Measurements from ENCODE around the gene PBX4.

Gene PBX4

DNA sequence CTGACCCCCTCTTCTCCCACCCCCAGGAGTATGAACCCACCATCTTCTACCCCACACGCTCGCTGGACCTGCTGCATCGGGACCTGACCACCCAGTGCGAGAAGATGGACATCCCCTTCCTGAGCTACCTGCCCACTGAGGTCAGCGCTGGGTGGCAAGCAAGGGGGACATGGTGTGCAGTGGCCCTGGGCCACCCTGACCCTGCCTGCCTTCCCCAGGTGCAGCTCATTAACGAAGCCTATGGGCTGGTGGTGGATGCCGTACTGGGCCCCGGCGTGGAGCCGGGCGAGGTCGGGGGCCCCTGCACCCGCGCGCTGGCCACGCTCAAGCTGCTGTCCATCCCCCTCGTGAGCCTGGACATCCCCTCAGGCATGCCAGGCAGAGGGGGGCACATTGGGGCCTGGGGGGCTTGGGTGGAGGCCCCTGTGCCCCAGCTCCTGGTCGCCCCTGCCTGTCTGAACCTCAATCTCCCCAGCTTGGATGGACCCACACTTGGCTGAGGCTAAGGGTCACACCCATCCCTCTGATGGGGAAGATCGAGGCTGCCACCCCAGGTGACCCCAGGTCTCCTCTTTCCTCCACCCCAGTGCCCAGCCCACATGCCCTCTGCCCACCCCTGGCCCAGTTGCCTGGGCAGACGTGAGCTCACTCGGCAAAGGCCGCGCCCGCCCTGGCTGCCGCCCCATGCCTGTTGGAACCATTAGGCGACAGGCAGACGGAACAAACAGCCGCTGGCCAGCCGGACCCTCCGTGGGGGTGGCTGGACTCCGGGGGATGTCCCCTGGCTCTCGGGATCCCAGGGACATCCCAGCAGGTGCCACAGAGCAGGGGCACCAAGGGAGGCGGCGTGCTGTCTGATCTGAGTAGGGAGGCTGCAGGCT, 82.9 kb downstream of the PBX4 start:
- no peak for DNase-seq
- TF ChIP-seq POLR2A (IDR thresholded peaks at IDR 0.05; ENCODE audit: low read length) (no peak), GATA1 (IDR thresholded peaks at IDR 0.05; ENCODE audit: low read depth, low read length) (no peak)

DNA sequence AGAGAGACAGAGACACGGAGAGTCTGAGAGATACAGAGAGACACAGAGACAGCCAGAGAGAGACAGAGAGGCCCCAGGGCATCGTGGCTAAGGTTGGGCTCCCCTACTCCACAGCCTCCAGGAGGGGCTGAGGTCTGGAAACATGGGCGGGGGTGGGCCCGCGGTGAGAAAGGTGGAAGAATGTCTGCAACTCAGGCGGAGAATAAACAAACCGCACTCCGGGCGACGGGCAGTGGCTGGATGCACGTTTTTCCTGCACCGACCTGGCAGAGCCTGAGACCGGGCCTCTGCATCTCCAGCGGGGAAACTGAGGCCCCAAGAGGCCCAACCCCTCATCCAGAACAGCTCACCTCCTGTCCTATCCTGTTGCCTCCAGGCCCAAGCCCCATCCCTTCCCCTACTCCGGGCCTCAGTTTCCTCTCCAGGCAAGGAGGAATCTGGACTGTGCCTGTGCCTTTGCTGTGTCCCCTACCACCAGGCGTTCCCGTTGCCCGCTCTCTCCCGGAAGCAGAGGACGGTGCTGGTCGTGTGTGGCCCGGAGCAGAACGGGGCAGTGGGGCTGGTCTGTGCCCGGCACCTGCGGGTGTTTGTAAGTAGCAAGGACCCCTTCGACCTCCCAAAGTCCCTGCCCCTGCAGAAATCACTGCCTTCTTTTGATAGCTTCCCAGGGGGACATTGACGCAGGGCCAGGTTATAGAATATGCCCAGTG, 83.8 kb downstream of the PBX4 start:
- no peak for DNase-seq
- TF ChIP-seq GATA1 (IDR thresholded peaks at IDR 0.05; ENCODE audit: low read depth, low read length) (no peak), POLR2A (IDR thresholded peaks at IDR 0.05; ENCODE audit: low read length) (no peak)

DNA sequence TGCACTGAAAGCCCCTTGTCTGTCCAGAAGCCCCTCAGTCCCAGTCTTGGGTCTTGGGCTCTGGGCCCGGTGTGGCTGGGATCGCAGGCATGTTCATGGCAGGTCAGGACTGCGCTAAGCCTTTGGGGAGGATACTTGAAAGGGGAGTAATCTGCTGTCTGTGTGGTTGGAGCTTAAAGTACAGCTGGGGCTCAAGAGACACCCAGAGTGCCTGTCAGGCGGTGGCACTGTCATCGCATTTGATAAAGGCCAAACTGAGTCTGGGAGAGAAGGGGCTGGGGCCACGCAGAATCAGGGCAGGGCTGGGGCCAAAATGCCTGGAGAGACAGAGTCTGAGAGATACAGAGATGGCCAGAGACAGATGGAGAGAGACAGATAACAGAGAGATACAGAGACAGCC, 84.6 kb downstream of the PBX4 start:
- no peak for TF ChIP-seq GATA1 (IDR thresholded peaks at IDR 0.05; ENCODE audit: low read depth, low read length)
- TF ChIP-seq POLR2A (IDR thresholded peaks at IDR 0.05; ENCODE audit: low read length): no peak
- DNase-seq: no peak

DNA sequence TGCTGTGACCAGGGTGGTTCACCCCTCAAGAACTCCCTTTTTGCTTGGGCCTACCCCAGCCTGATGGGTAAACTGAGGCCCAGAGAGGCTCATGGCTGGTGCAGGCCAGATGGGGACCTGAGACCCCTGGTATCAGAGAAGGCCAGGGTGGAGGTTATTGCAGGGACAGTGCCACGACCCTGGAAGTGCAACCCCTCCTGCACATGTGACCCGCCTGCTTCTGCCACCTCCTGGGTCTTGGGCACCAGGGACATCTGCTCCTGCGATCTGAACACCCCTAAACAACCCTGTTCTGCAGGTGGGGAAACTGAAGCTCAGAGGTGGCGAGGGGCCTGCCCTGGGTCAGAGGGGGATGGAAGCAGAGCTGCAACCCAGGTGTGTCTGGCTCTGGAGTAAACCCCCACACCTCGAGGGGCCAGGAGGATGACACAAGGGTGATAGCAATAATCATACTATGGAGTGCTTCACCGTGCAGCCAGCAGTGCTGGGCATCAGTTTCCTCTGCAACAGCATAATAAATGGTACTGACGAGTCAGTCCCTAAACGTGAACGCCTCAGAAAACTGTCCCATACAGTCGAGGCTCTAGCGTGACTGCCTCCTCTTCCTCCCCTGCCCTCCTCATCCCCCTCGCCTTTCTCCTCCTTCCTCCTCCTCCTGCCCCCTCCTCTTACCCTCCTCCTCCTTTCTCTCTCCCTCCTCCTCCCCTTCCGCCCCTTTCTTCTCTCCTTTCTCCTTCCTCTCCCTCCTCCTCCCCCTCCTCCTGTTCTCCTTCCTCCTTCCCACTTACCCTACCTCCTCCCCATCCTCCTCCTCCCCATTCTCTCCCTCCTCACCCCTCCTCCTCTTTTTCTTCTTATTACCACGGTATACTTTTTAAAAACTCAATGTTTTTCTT, 85.4 kb downstream of the PBX4 start:
- TF ChIP-seq POLR2A (IDR thresholded peaks at IDR 0.05; ENCODE audit: low read length) (no peak), GATA1 (IDR thresholded peaks at IDR 0.05; ENCODE audit: low read depth, low read length) (no peak)
- DNase-seq: no peak

DNA sequence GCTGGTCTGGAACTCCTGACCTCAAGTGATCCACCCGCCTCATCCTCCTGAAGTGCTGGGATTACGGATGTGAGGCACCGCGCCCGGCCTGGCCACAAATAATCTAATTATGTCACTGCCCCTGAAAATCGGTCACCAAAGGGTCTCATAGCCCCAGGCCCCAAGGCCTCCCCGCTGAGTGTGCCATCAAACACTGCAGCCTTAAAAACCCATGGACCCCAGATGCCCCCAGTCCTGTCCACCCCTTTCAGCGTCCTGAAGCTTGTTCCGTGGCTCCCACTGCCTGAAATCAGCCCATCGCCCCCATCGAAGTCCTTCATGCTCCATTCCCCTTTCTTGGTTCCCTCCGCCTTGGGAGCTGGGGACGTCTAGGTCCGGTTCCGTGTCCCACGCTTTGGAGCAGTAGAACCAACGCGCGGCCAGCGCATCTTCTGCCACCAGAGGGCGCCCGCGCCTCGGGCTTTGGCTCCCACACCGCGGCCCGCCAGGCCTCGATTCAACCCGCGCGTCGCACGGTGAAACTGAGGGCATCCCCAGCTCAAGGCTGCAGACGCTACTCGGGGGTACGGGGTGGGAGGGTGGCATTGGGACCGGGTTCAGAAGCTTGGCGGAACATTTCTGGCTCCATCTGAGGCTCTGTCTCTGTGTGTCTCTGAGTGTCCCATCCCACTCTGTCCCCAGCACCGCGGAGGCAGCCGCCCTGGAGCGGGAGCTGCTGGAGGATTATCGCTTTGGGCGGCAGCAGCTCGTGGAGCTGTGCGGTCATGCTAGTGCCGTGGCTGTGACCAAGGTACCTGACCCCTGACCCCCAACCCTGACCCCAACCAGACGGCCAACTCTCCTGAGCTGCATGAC, 86.3 kb downstream of the PBX4 start:
- peak; percentile 66 to 83 for DNase-seq
- TF ChIP-seq GATA1 (IDR thresholded peaks at IDR 0.05; ENCODE audit: low read depth, low read length) (no peak), POLR2A (IDR thresholded peaks at IDR 0.05; ENCODE audit: low read length) (no peak)

DNA sequence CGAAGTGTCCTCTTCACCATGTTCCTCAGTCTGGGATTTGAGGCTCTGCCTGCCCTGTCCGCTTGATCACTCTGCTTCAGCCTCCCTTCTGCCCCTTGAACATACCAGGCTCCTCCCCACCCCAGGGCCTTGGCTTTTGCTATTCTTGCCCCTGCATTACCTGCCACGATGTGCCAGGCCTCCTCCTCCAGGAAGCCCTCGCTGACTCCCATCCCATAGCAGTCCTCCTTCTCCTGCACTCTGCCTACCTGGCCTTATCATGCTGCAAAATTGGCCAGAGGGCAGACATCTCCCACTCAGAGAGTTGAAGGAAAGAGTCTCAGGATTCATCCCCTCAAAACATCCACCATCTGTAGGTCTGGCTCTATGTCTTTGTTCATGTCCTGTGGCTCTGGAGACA, 87.6 kb downstream of the PBX4 start:
- TF ChIP-seq GATA1 (IDR thresholded peaks at IDR 0.05; ENCODE audit: low read depth, low read length): no peak
- TF ChIP-seq POLR2A (IDR thresholded peaks at IDR 0.05; ENCODE audit: low read length): no peak
- DNase-seq: no peak

DNA sequence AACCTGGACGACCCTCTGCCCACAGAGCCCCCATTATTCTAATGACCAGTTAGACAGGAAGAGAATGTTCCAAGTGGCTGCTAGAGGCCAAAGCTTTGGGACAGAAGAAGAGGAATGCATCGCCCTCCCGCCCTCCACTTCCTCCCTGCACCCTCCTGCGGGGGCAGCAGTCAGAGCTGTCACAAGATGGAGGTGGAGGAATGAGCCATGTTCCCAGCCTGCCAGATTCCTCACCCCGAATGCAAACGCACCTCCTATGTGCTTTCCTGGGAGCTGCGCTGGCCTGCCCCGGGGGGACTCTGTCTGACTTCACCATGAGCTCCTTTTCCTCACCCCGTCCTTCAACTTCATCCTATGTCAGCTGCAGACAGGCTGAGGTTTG, 88.1 kb downstream of the PBX4 start:
- no peak for DNase-seq
- TF ChIP-seq POLR2A (IDR thresholded peaks at IDR 0.05; ENCODE audit: low read length) (no peak), GATA1 (IDR thresholded peaks at IDR 0.05; ENCODE audit: low read depth, low read length) (no peak)

DNA sequence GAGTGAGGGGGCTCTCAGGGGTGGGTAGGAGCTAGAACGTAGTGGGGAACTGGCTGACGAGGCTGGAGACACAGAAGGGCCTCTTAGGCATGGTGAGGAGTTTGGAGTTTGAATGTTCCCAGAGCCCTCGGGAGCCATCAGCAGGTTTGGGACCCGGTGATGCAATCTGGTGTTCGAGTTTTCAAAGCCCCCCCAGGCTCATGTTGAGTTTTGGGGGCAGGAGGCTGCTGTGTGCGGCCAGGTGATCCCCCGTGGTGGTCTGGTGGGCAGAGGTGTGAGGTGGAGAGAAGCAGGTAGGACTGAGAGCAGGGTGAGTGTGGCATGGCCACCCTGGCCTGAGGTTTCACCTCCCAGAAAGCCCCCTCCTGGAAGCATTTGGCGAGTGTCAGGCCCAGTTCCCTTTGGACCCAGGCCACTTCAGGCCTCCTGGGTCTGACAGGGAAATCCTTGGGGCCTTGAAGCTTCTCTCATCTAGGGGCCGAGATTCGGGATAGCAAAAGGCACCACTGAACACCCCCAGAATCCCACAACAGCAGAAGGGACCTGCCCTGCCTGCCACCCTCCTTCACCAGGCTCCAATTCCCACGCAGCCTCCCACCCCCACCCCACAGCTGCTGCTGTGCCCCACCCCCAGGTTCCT, 88.6 kb downstream of the PBX4 start:
- DNase-seq: no peak
- TF ChIP-seq POLR2A (IDR thresholded peaks at IDR 0.05; ENCODE audit: low read length): no peak
- no peak for TF ChIP-seq GATA1 (IDR thresholded peaks at IDR 0.05; ENCODE audit: low read depth, low read length)

DNA sequence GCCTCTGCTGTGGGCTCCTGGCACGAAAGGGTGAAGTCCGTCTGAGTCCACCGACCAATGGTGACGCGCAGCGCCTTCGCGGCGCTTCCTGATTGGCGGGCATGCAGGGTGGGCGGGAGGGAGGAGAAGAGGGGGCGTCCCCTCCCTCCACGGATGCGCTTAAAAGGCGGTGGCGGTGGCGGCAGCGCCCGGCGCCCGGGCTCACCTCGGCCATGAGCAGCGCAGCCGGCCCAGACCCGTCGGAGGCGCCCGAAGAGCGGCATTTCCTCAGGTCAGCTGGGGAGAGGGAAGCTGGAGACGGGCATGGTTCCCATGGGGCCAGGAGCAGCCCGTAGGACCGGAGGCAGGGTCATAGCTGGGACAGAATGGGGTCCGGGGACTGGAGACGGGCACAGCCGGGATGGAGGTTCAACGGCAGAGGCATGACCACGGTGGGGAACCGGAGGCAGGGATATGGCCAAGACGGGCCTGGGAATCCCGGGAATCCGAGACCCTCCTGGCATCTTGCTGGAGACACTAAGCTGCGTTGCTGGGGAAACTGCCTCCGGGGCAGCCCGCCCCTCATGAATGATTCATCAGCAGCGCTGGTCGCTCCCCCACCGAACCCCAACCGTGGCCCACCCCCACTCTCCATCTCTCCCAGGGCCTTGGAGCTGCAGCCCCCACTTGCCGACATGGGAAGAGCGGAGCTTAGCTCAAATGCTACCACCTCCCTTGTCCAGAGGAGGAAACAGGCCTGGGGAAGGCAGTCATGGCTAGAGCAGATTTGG, 89.6 kb downstream of the PBX4 start, which contains the start of gene YJEFN3:
YJEFN3 (plus strand) TSS at position 191 of the 770 bp plus-strand sequence; CDS start at position 213, 22 bp downstream.
- no peak for DNase-seq
- no peak for TF ChIP-seq GATA1 (IDR thresholded peaks at IDR 0.05; ENCODE audit: low read depth, low read length)
- TF ChIP-seq POLR2A (IDR thresholded peaks at IDR 0.05; ENCODE audit: low read length): no peak

DNA sequence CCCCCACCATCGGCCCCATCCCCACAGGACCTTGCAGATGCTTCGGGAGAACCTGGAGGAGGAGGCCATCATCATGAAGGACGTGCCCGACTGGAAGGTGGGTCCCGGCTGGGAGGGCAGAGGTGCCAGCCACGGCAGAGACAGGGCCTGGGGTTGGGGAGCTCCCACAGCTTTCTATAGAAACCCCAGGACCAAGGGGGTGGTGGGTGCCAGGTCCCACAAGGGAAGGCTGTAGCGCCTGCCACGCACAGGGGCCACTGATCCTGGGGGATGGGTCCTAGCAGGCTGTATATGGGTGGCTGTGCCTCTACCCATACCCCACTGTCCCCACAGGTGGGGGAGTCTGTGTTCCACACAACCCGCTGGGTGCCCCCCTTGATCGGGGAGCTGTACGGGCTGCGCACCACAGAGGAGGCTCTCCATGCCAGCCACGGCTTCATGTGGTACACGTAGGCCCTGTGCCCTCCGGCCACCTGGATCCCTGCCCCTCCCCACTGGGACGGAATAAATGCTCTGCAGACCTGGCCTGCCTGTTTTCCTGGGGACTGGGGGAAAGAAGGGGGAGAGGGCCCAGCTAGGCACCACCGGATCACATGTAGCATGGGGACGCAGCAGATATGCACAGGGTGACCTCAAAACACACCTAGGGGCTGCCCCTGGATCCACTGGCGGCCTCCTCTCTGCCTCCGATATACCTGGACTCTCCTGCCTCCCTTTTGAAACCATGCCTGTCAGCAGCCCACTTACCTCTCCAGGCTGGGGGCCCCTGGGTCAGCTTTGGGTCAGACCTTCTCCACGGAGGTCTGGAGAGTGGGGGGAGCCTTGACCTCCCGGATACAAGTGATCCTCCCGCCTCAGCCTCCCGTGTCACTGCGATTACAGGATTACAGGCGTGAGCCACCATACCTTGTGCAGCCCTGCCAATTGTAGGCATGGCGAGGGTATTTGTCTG, 90.5 kb downstream of the PBX4 start:
- TF ChIP-seq GATA1 (IDR thresholded peaks at IDR 0.05; ENCODE audit: low read depth, low read length) (no peak), POLR2A (IDR thresholded peaks at IDR 0.05; ENCODE audit: low read length) (no peak)
- no peak for DNase-seq

DNA sequence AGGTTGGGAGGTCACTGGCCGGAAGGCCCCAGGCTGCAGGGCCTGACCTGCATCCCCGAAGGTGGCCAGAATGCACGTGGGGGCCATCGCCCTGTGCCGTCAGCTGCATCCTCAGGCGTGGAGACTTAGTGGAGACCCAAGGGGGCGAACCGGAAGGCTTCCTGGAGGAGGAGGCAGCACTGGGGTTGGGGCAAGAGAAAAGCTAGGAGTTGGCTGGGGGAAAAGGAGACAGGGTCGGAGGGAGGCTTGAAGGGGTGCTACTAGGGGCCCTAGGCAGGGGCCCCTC, 91.2 kb downstream of the PBX4 start:
- TF ChIP-seq GATA1 (IDR thresholded peaks at IDR 0.05; ENCODE audit: low read depth, low read length): no peak
- TF ChIP-seq POLR2A (IDR thresholded peaks at IDR 0.05; ENCODE audit: low read length): no peak
- DNase-seq: no peak
